Bronchial epithelial cell (primary cell): ENCODE data around the gene NETO2. TPM values are rescaled to one million over a fixed set of nuclear protein-coding genes. Genes with fewer than 3 reads are reported as not detected.

Experiments used
- DNase-seq: peaks from one replicate; pipeline ENCODE4 v3.0.0-alpha.2; 2010; ENCODE audit warnings: low read depth
- FAIRE-seq: peaks from 2 replicates; lab custom pipeline; 2011; peaks lifted over from hg19 to GRCh38; lab: Jason Lieb, UNC
- H3K27me3 ChIP-seq: 2 replicates; pipeline ENCODE4 v1.5.1; 2011; ENCODE audit warnings: low read length; ENCODE audit not compliant: control insufficient read depth, insufficient read depth
- H3K36me3 ChIP-seq: 2 replicates; pipeline ENCODE4 v1.5.1; 2011; ENCODE audit warnings: low read length; ENCODE audit not compliant: control insufficient read depth, insufficient read depth
- H3K4me3 ChIP-seq: 2 replicates; pipeline ENCODE4 v1.5.1; 2011; ENCODE audit warnings: mild to moderate bottlenecking, low read depth, low read length, control low read depth
- total RNA-seq: library from RNA; depleted of rRNA; stranded (reverse); fragments of >200 nt; gene quantifications from 2 replicates; pipeline ENCODE4 v1.2.1, GENCODE V29; 2014
- TF ChIP-seq, protein P1 (sequence below): IDR thresholded peaks from 2 replicates; pipeline ENCODE4 v1.5.1; 2011; ENCODE audit warnings: mild to moderate bottlenecking, moderate library complexity, low read length, control low read depth, inconsistent platforms; ENCODE audit not compliant: insufficient read depth, severe bottlenecking

Gene NETO2
- total RNA-seq, 1 donor from 2014 or later, result 41.6 TPM

- FAIRE-seq, result no peak
- DNase-seq, result no peak
- H3K36me3 ChIP-seq, result no peaks in the 10 kb centered on the region
- no peaks in the 10 kb centered on the region for H3K27me3 ChIP-seq
- H3K4me3 ChIP-seq, result peak overlapping the region; percentile 73
- TF ChIP-seq, protein P1, sequence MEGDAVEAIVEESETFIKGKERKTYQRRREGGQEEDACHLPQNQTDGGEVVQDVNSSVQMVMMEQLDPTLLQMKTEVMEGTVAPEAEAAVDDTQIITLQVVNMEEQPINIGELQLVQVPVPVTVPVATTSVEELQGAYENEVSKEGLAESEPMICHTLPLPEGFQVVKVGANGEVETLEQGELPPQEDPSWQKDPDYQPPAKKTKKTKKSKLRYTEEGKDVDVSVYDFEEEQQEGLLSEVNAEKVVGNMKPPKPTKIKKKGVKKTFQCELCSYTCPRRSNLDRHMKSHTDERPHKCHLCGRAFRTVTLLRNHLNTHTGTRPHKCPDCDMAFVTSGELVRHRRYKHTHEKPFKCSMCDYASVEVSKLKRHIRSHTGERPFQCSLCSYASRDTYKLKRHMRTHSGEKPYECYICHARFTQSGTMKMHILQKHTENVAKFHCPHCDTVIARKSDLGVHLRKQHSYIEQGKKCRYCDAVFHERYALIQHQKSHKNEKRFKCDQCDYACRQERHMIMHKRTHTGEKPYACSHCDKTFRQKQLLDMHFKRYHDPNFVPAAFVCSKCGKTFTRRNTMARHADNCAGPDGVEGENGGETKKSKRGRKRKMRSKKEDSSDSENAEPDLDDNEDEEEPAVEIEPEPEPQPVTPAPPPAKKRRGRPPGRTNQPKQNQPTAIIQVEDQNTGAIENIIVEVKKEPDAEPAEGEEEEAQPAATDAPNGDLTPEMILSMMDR, result no peak
Measured at GRCh38 chr16:47144559-47144877, 773 bp upstream of the NETO2 start.

DNA sequence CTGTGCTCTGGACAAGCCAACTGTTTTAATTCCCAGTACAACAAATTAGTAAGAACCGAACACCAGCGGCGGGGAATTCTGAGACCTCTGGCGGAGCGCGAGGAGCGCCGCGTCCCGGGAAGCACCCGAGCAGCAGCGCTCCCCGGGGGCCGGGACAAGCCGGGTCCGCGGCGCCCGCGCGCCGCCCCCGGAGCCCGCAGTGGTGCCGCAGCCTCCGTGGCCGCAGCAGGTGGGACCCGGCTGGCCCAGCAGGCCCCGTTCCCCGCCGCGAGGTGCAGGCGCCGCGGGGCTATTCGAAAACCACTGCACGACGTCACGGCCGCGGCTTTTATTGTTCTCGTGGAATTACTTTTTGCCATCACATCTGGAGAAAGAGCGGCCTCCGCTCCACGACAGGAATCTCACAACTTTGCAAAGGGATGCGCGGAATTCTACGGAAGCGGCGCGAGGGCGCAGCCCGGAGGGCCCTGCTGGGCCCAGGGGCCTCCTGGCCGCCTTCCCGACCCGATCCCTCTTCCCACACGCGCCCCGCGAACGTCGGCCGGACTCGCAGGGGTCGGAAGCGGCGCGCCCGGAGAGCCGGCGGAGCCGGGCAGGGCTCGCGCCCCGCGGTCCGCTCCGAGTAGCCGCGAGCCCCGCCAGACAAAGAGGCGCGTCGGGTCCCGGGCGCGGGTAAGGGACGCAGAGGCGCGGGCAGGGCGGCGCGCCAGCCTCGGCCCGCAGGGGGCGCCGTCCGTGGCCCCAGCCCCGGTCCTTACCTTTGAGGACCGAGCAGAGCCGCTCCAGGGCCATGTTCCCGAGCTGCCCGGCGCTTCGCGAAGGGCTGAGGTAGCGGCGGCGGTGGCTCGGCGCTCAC, 696 bp downstream of the NETO2 start:
- peak overlapping the region; percentile 73 for H3K4me3 ChIP-seq
- H3K27me3 ChIP-seq, result no peaks in the 10 kb centered on the region
- H3K36me3 ChIP-seq, result no peaks in the 10 kb centered on the region
- DNase-seq (peak; percentile 47), FAIRE-seq (no peak)
- TF ChIP-seq, protein P1, result peak; percentile 69

DNA sequence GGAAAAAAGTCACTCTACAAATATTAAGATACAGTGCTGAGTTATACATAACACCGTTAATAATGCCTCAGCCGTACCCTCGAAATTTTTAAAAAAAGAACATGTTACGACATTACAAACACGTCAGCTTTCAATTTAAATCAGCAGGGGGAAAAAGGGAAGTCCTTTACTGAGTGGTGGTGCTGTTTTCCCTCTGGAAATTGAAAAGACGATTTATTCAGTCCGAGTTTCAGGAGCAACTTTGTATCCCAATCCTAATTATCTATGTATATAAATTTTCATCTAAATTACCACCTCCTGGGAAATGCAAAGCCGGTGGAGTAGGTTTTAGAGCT, 1.3 kb downstream of the NETO2 start:
- H3K27me3 ChIP-seq, result no peaks in the 10 kb centered on the region
- FAIRE-seq (no peak), DNase-seq (peak; percentile 55)
- peak overlapping the region; percentile 73 for H3K4me3 ChIP-seq
- no peaks in the 10 kb centered on the region for H3K36me3 ChIP-seq
- TF ChIP-seq, protein P1, result no peak

- TF ChIP-seq, protein P1, result peak; percentile 96
- H3K4me3 ChIP-seq, result peak overlapping the region; percentile 73
- no peaks in the 10 kb centered on the region for H3K36me3 ChIP-seq
- DNase-seq (peak; percentile 92), FAIRE-seq (peak; percentile 73)
- H3K27me3 ChIP-seq, result no peaks in the 10 kb centered on the region
Measured at GRCh38 chr16:47141773-47142485, 1.8 kb downstream of the NETO2 start.

GRCh38 chr16:47140686-47141085, 3.1 kb downstream of the NETO2 start:
- TF ChIP-seq, protein P1, result no peak
- Histone ChIP-seq H3K27me3 (no peaks in the 10 kb centered on the region), H3K4me3 (no peak overlapping the region), H3K36me3 (no peaks in the 10 kb centered on the region)
- FAIRE-seq (no peak), DNase-seq (peak; percentile 22)
